ENCODE measurements around the gene RCAN3.
"Not testable (repeated sequence)": the region's sequence is repeated elsewhere in the genome, so short reads cannot be mapped to it uniquely, and the experiment has no call there.

Gene RCAN3

DNA sequence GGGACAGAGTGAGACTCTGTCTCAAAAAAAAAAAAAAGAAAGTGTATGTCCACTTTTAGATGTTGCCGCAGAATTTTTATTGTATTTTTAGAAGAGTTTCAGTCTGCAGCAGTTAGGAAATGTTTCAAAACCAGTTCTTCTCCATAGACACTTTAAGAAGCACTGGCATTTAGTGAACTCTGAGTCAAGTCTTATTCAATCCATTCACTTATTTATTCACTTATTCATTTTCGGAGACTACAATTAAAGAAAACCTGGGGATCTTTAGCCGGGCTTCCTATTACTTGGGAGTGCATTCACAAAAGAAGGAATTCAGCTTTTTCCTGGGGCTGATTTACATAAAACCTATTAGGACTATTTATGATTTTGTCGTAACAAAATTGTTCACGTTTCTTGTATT is 12.3 kb downstream of the RCAN3 start:
- no peak for DNase-seq (ENCODE audit: low spot score)

DNA sequence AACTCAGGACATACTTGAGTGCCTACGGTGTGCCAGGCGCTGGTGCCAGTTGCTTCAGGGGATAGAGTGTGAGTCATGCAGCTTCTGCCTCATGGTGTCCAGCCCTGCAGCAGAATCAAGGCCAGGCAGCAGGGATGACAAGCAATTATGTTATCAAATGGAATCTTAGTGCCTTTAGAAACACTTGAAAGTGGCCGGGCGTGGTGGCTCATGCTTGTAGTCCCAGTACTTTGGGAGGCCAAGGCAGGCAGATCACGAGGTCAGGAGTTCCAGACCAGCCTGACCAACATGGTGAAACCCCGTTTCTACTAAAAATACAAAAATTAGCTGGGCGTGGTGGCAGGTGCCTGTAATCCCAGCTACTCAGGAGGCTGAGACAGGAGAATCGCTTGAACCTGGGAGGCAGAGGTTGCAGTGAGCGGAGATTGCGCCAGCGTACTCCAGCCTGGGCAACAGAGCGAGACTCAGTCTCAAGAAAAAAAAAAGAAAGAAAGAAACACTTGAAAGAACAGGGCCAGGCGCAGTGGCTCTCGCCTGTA is 13.1 kb downstream of the RCAN3 start:
- DNase-seq (ENCODE audit: low spot score), result peak; percentile 3

- no peak for DNase-seq (ENCODE audit: low spot score)
These were observed 13.9 kb downstream of the RCAN3 start for GRCh38 chr1:24516506-24516905.

DNA sequence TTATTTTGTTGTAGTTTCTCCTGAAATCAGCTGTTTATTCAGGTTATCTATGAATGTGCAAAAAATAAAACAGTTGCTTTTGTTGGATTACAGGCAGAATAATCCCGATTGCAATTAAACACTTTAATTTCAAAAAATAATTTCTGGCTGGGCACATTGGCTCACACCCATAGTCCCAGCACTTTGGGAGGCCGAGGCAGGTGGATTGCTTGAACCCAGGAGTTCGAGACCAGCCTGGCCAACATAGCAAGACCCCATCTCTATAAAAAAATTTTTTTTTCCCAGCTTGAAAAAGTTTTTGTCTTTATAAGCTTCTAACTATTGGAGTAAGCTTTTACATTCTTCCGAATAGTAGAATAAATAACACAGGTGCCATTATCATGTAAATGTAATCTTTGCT is 15.3 kb downstream of the RCAN3 start:
- DNase-seq (ENCODE audit: low spot score), result no peak

DNA sequence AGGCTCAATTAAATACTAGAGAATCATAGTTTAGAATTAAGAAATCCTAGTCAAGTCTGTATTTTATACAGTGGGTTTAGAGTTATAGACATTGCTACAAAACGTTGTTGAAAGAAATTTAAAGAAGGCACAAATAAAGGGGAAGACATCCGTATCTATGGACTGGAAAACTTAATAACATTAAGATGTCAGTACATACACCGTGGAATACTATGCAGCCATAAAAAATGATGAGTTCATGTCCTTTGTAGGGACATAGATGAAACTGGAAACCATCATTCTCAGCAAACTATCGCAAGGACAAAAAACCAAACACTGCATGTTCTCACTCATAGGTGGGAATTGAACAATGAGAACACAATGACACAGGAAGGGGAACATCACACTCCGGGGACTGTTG is 17.6 kb downstream of the RCAN3 start:
- not testable (repeated sequence) for DNase-seq (ENCODE audit: low spot score)

GRCh38 chr1:24525606-24526005 is 23.0 kb downstream of the RCAN3 start:
- DNase-seq (ENCODE audit: low spot score), result no peak

DNA sequence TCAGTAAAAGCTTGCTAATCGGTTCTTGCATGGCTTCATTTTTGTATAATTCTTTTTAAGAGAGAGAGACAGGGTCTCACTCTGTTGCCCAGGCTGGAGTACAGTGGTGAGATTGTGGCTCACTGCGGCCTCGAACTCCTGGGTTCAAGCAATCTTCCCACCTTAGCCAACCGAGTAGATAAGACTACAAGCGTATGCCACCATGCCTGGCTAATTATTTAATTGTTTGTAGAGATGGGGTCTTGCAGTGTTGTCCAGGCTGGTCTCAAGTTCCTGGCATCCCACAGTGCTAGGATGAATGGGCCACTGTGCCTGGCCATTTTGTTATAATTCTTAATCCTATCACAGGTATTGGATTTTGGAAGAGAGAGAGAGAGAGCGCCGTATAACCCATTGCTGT is 23.4 kb downstream of the RCAN3 start:
- no peak for DNase-seq (ENCODE audit: low spot score)

- no peak for DNase-seq (ENCODE audit: low spot score)
These were observed 24.4 kb downstream of the RCAN3 start for GRCh38 chr1:24526940-24527542.

- DNase-seq (ENCODE audit: low spot score), result no peak
These were observed 26.1 kb downstream of the RCAN3 start for GRCh38 chr1:24528744-24529143.

DNA sequence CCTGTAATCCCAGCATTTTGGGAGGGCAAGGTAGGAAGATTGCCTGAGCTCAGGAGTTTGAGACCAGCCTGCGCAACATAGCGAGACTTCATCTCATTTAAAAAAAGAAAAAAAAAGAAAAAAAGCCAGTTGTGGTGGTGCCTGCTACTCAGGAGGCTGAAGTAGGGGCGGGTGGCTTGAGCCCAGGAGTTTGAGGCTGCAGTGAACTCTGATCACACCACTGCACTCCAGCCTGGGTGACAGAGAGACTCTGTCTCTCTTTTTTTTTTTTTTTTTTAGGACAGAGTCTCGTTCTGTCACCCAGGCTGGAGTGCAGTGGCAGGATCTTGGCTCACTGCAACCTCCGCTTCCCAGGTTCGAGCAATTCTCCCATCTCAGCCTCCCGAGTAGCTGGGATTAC is 26.7 kb downstream of the RCAN3 start:
- not testable (repeated sequence) for DNase-seq (ENCODE audit: low spot score)

DNA sequence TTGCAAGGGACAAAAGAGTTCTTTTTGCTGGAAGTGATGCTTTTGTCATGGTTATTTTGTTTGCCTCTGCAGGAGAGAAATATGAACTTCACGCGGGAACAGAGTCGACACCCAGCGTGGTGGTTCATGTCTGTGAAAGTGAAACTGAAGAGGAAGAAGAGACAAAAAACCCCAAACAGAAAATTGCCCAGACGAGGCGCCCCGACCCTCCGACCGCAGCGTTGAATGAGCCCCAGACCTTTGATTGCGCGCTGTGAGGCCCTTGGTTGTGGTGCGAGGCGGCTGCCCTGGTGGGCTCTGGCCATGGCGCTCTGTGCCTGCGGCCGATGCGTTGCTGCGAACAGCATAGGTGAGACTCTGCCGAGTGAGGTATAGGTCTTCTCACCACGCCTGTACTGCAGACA is 32.4 kb downstream of the RCAN3 start:
- DNase-seq (ENCODE audit: low spot score), result no peak

DNA sequence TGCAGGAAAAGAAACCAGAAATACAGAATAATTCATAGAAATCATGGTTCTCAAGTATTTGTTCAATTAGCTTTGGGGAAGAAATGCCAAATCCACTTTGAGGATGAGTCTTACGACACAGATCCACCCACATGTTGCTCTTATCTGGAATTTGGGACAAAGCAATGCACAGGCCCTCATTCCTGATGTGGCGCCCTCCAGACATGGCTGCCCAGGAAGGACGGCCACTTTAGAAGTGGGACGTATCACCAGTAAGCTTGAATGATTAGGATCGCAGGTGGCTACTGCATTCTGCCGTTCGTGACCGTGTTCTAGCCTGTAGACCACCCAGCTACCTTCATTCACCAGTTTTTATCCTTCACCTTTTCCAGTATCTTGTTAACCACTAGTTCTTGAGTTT is 33.1 kb downstream of the RCAN3 start:
- DNase-seq (ENCODE audit: low spot score), result no peak

- no peak for DNase-seq (ENCODE audit: low spot score)
These were observed 33.8 kb downstream of the RCAN3 start for GRCh38 chr1:24536391-24536840.

DNA sequence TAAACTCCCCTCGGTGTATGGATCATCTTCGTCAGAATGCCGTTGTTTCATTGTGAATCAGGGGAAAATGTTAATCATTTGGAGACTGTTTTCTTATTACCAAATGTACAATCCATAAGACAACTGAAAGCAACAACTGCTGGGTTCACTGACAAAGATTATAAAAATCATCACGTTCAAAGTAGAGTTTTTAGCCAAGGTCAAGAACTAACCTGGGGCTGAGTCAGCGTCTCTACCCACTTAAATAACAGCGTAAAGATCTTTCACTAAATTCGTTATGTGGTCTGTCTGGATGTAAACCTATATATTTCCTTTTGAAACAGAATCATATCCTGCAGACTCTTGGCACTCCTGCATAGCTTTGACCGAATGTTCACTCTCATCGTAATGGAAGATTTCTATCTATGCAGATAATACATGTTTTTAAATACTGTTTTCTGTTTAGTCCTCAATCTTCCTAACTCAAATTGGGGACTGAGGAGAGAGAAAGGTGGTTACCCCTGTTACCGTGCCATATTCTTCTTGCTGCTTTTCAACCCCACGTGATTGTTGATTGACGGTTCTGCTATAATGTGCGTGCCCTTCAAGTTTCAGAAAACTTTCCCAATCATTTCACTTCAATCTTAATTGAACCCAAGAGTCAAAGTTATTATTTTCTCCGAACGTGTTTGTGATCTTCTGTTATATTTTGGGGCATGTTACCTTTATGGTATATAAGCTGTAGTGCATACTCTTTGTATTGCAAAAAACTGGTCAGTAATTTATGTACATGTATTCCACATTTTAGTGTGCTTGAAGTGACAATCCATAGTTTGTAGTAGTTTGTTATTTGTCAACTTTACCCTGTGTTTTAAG is 37.6 kb downstream of the RCAN3 start:
- DNase-seq (ENCODE audit: low spot score), result no peak

- no peak for DNase-seq (ENCODE audit: low spot score)
These were observed 38.5 kb downstream of the RCAN3 start for GRCh38 chr1:24540906-24541710.

DNA sequence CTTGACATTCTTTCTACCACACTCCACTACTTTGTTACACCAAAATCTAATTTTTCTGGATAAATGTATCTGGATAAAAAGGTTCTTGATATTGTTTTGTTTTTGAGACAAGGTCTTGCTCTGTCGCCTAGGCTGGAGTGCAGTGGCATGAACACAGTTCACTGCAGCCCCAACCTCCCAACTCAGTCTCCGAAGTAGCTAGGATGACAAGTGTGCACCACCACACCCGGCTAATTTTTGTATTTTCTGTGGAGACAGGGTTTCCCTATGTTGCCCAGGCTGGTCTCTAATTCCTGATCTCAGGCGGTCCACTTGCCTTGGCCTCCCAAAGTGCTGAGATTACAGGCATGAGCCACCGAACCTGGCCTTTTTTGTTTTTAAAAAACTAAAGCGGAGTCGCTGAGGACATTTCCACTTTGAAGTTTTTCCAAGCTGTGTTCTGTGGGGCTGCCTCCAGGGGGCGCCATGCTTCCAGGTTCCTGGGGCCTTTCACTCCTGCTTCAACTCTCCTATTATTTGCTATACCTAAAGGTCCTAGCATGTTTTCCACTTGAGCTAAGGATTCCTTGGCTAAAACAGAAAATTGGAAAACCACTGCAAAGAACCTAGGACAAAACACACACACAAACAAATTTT is 39.2 kb downstream of the RCAN3 start:
- DNase-seq (ENCODE audit: low spot score), result no peak

- DNase-seq (ENCODE audit: low spot score), result no peak
These were observed 41.6 kb downstream of the RCAN3 start for GRCh38 chr1:24544239-24544638.

DNA sequence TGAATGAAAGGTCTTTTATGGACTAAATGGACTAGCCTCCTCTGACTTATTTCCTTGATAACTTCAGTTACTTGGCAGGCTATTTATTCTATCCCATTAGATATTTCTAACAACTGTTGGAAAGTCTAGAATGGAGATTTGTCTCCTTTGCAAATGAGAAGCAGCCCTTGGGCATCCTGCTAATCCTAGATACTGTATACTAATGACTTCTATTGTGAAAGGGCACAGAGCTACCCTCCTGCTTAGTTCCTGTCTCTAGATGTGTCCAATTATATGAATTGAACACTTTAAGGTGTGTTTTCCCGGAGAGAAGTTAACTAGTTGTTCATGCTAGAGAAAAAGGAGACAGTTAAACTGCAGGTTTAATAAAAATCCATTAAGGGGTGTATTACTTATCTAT is 43.0 kb downstream of the RCAN3 start:
- DNase-seq (ENCODE audit: low spot score), result no peak

DNA sequence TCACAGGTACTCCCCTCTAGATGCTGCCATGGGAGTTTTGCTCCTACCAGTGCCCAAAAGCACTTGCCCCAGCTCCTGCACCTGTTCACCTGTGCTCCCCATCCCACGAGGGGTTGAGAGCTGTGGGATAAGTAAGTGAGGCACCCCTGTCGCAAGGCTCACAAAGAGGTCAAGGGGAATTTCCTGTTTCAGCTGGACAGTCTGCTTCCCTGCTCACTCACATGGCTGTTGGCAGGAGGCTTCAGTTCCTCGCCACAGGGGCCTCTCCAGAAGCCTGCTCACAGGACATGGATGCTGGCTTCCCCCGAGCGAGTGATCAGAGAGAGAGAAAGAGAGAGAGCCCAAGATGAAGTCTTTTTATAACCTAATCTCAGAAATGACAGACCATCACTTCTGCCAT is 44.6 kb downstream of the RCAN3 start:
- DNase-seq (ENCODE audit: low spot score), result no peak

GRCh38 chr1:24548070-24548469 is 45.4 kb downstream of the RCAN3 start:
- DNase-seq (ENCODE audit: low spot score), result no peak

DNA sequence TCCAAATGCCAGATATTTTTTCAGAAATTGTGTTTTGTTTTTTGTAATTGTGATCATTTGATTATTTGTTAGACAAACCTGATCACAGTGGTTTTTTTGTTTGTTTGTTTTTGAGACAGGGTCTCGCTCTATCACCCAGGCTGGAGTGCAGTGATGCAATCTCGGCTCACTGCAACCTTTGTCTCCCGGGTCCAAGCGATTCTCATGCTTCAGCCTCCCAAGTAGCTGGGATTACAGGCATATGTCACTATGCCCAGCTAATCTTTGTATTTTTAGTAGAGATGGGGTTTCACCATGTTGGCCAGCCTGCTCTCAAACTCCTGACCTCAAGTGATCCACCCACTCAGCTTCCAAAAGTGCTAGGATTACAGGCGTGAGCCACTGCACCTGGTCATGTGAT is 46.6 kb downstream of the RCAN3 start:
- not testable (repeated sequence) for DNase-seq (ENCODE audit: low spot score)

All from SW480 (cell line).